Calu3 (cell line): ENCODE results near the gene UGGT1. TPM values are rescaled to one million over a fixed set of nuclear protein-coding genes. Genes with fewer than 3 reads are reported as not detected.

Experiments used
- Bru-seq: library from RNA; stranded (reverse); fragments of 400-500 nt; gene quantifications from one replicate; lab custom pipeline; 2021; lab: Mats Ljungman, UMichigan
- BruChase-seq, 2 experiments: library from RNA; stranded (reverse); fragments of 400-500 nt; gene quantifications; one replicate each; lab custom pipeline; 2021; lab: Mats Ljungman, UMichigan
- BruUV-seq: library from RNA; stranded (reverse); fragments of 400-500 nt; replicated peaks from 2 replicates; lab custom pipeline; 2021; lab: Mats Ljungman, UMichigan
- CTCF ChIA-PET: fragments of 300-600 bp; sonication (Branson Sonifier 250); formaldehyde crosslinking; loops from one replicate; lab custom pipeline; 2022; ENCODE audit warnings: antibody characterized with exemption; lab: Charles Lee
- DNase-seq: peaks from one replicate; pipeline ENCODE4 v3.0.0; 2022
- H3K27ac Mint-ChIP-seq: one replicate; pipeline ENCODE4 v1.8.0; 2022; ENCODE audit warnings: mixed read lengths; ENCODE audit not compliant: unreplicated experiment
- H3K27me3 Mint-ChIP-seq: one replicate; pipeline ENCODE4 v1.8.0; 2022; ENCODE audit warnings: mixed read lengths; ENCODE audit not compliant: unreplicated experiment
- H3K36me3 Mint-ChIP-seq: one replicate; pipeline ENCODE4 v1.8.0; 2022; ENCODE audit warnings: mild to moderate bottlenecking, moderate library complexity, mixed read lengths; ENCODE audit not compliant: insufficient read depth, unreplicated experiment
- H3K4me1 Mint-ChIP-seq: one replicate; pipeline ENCODE4 v1.8.0; 2022; ENCODE audit warnings: mild to moderate bottlenecking, low read depth, mixed read lengths; ENCODE audit not compliant: unreplicated experiment
- H3K4me3 Mint-ChIP-seq: one replicate; pipeline ENCODE4 v1.8.0; 2022; ENCODE audit warnings: mild to moderate bottlenecking, low read depth, moderate library complexity, mixed read lengths; ENCODE audit not compliant: unreplicated experiment
- H3K9me3 Mint-ChIP-seq: one replicate; pipeline ENCODE4 v1.8.0; 2022; ENCODE audit warnings: low read depth, mixed read lengths; ENCODE audit not compliant: unreplicated experiment
- CTCF ChIP-seq: fragments of 200-600 bp; IDR thresholded peaks from one replicate; pipeline ENCODE4 v1.8.0; 2022; ENCODE audit warnings: antibody characterized with exemption; ENCODE audit not compliant: unreplicated experiment
- intact Hi-C: fragments of 100-400 bp; cut with micrococcal nuclease; formaldehyde crosslinking; loops from one replicate; pipeline ENCODE4 v1.10.0; 2022; ENCODE audit not compliant: unreplicated experiment
- long read RNA-seq: library from polyadenylated mRNA; stranded (forward); transcript quantifications from one replicate; pipeline ENCODE4 v2.0.0, GENCODE V29; 2022
- total RNA-seq: library from RNA; stranded (reverse); gene quantifications from 2 replicates; pipeline ENCODE4 v1.2.3, GENCODE V29; 2022

Gene UGGT1, protein sequence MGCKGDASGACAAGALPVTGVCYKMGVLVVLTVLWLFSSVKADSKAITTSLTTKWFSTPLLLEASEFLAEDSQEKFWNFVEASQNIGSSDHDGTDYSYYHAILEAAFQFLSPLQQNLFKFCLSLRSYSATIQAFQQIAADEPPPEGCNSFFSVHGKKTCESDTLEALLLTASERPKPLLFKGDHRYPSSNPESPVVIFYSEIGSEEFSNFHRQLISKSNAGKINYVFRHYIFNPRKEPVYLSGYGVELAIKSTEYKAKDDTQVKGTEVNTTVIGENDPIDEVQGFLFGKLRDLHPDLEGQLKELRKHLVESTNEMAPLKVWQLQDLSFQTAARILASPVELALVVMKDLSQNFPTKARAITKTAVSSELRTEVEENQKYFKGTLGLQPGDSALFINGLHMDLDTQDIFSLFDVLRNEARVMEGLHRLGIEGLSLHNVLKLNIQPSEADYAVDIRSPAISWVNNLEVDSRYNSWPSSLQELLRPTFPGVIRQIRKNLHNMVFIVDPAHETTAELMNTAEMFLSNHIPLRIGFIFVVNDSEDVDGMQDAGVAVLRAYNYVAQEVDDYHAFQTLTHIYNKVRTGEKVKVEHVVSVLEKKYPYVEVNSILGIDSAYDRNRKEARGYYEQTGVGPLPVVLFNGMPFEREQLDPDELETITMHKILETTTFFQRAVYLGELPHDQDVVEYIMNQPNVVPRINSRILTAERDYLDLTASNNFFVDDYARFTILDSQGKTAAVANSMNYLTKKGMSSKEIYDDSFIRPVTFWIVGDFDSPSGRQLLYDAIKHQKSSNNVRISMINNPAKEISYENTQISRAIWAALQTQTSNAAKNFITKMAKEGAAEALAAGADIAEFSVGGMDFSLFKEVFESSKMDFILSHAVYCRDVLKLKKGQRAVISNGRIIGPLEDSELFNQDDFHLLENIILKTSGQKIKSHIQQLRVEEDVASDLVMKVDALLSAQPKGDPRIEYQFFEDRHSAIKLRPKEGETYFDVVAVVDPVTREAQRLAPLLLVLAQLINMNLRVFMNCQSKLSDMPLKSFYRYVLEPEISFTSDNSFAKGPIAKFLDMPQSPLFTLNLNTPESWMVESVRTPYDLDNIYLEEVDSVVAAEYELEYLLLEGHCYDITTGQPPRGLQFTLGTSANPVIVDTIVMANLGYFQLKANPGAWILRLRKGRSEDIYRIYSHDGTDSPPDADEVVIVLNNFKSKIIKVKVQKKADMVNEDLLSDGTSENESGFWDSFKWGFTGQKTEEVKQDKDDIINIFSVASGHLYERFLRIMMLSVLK (N-terminal part only)
- 59.2 and 71.3 TPM in 2 replicates for total RNA-seq
- Bru-seq, nascent RNA: percentile 84 among the genes with signal in this experiment
- BruChase-seq, experiment 1, labeled RNA remaining after a 6-hour chase: percentile 86 among the genes with signal in this experiment
- BruChase-seq, experiment 2, labeled RNA remaining after a 2-hour chase: percentile 83 among the genes with signal in this experiment
- long read RNA-seq, full-length matches to known transcripts: 12 of 26 reads
- long read RNA-seq, partial matches to known transcripts: 4 of 26 reads
- long read RNA-seq, other reads (novel, unspliced or antisense): 10 of 26 reads

GRCh38 chr2:128090945-128091725 lies at the start of gene UGGT1:
UGGT1 (plus strand) TSS chr2:128091200; CDS start chr2:128091358, 158 bp downstream.
- Mint-ChIP-seq H3K36me3 (peaks cover 33% of the 10 kb centered on the region), H3K4me1 (peaks cover 7% of the 10 kb centered on the region), H3K27ac (peak within 1 kb of the TSS; percentile 74), H3K4me3 (peak within 1 kb of the TSS; percentile 99), H3K9me3 (no peaks in the 10 kb centered on the region), H3K27me3 (no peaks in the 10 kb centered on the region)
- no peak for TF ChIP-seq CTCF
- no TSS peak for BruUV-seq
- peak; percentile 93 for DNase-seq
- intact Hi-C loops: loop anchor here (5.0 kb wide), 1 partner anchor 64 kb away; the partner anchor contains the start of gene SAP130
- CTCF ChIA-PET: interaction anchor here (0.7 to 2.3 kb wide), 2 partner anchors 28 to 320 kb away, joined by 4 to 14 read pairs; no protein-coding TSS in a partner anchor

DNA sequence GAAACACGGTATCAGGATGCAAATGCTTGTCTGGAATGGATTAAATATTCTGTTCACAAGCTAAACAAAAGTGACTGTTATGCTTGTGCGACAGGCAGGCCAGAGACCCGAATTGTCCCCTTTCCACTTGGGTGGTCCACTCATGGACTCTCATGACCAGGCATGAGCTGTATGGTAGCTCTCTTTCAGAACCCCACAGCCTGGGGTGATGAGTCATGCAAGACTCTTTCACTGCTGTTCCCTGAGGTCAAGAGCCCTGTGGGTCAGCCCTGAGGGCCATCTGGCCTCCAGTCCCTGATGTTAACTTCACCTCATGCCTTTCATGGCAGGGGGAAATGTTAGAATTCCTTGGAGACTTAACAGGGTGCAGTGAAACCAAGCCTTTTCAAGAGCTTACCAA lies 49.4 kb upstream of the UGGT1 start:
- H3K27ac Mint-ChIP-seq: no peak overlapping the region
- H3K4me1 Mint-ChIP-seq: no peaks in the 10 kb centered on the region
- no peak for TF ChIP-seq CTCF
- H3K9me3 Mint-ChIP-seq: peaks cover 16% of the 10 kb centered on the region
- CTCF ChIA-PET: no interaction called here
- no peaks in the 10 kb centered on the region for H3K36me3 Mint-ChIP-seq
- no peak for DNase-seq
- intact Hi-C loops: no loop called here
- H3K4me3 Mint-ChIP-seq: no peak overlapping the region
- BruUV-seq: no TSS peak
- H3K27me3 Mint-ChIP-seq: peaks cover 44% of the 10 kb centered on the region

DNA sequence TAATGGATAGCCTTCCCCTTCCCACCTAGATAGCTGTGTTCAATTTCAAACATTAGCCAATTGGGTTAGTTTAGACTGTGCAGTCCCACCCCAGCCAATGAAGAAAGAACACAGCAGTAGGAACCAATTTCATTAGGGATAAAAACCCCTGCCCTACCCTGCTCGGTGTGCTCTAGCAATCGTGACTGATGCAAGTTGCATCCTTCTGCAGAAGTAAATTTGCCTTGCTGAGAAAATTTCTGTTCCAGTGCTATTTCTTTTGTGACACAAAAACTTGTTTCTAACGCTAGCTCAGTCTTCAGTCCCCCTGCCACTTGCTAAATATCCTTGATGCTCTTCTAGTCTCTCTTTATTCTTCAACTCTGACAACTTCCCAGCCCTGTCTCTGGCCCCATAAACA lies 48.0 kb upstream of the UGGT1 start:
- peaks cover 45% of the 10 kb centered on the region for H3K27me3 Mint-ChIP-seq
- peaks cover 9% of the 10 kb centered on the region for H3K9me3 Mint-ChIP-seq
- no peaks in the 10 kb centered on the region for H3K4me1 Mint-ChIP-seq
- CTCF ChIA-PET: no interaction called here
- no peak overlapping the region for H3K27ac Mint-ChIP-seq
- DNase-seq: no peak
- no TSS peak for BruUV-seq
- H3K36me3 Mint-ChIP-seq: no peaks in the 10 kb centered on the region
- intact Hi-C loops: no loop called here
- no peak overlapping the region for H3K4me3 Mint-ChIP-seq
- no peak for TF ChIP-seq CTCF
